GM21576 (cell line): ENCODE data around the gene KAT2B.
A peak's percentile ranks its signal among the peaks of the same experiment; 100 is the strongest.

Source experiments
- ATAC-seq: cut with Tn5 transposase; IDR thresholded peaks from one replicate; pipeline ENCODE4 v1.9.1; 2021; ENCODE audit warnings: mild to moderate bottlenecking, moderate library complexity; ENCODE audit not compliant: unreplicated experiment

The KAT2B gene

GRCh38 chr3:20095470-20095869 is 55.2 kb downstream of the KAT2B start:
- ATAC-seq, result no peak

GRCh38 chr3:20096135-20096685 is 56.0 kb downstream of the KAT2B start:
- no peak for ATAC-seq

- ATAC-seq, result no peak
Measured at GRCh38 chr3:20097015-20097414, 56.8 kb downstream of the KAT2B start.

DNA sequence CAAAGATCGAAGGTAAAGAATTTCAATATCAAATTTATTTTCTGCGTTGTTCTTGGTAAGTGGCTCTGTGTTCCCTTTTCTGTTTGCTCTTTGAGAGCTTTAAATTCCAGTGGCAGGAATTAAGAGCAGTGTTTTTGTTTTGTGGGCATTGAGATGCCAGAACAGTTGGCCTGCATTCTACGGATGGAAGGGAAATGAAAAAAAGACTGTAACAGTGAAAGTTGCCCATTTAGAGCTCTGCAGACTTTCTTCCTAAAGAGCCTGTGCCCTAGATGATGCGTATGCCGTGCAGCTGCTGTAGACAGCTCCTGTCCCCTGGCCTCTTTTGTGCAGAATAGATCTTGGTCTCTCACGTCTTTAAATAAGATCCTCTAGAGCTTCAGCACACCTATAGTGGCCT is 58.8 kb downstream of the KAT2B start:
- no peak for ATAC-seq

DNA sequence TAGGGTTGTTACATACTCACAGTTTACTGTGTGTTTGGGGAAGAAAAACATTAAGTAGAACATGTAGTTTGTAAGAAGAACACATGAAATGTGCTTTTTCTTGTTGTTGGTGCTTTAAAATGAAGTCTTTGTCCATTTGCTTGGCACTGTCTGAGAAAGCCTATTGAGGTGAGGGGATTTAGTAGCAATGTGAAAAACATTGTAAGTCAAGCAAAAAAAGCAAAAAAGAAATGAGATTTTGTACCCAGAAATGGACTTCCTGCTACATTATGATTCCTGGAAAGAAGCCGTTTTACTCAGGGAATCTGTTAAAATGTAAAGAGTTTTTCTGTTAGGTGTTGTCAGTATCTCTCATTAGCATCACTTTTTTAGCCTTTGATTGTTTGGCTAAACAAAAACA is 59.9 kb downstream of the KAT2B start:
- ATAC-seq, result no peak

DNA sequence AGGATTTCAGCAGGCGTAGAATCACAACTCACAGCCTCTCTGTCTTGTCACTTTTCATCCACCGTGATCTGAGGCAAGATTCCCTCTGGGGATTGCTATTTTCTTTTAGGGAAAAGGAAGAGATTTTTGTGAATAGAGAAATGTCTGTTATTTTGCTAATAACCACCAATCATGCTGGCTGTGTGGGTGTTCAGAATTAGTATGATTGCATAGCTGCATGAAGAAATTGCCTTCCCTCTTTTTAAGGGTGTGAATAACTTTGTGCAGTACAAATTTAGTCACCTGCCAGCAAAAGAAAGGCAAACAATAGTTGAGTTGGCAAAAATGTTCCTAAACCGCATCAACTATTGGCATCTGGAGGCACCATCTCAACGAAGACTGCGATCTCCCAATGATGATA is 60.8 kb downstream of the KAT2B start:
- ATAC-seq, result no peak

- peak; percentile 37 for ATAC-seq
Measured at GRCh38 chr3:20103731-20104130, 63.5 kb downstream of the KAT2B start.

DNA sequence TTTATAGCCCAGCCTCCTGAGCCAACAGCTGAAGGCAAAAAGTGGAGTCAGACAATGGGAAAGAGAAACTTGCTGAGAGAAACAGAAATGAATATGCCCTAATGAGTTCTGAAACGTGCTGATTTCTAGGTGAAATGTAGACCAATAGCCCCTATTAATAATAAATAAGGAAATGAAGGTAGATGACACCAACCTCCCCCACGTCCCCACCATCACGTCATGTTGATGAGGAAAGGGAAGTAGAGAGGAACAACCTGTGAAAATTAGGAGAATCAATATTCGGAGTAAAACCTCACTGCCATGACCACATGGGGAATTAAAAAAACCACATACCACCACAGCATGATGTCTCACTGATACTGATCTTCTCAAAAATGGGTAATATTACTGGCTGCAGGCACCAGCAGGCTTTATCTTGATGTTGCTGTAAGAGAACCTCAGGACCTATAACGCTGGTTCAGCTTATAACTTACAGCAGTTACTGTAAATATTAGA is 64.0 kb downstream of the KAT2B start:
- peak; percentile 67 for ATAC-seq

DNA sequence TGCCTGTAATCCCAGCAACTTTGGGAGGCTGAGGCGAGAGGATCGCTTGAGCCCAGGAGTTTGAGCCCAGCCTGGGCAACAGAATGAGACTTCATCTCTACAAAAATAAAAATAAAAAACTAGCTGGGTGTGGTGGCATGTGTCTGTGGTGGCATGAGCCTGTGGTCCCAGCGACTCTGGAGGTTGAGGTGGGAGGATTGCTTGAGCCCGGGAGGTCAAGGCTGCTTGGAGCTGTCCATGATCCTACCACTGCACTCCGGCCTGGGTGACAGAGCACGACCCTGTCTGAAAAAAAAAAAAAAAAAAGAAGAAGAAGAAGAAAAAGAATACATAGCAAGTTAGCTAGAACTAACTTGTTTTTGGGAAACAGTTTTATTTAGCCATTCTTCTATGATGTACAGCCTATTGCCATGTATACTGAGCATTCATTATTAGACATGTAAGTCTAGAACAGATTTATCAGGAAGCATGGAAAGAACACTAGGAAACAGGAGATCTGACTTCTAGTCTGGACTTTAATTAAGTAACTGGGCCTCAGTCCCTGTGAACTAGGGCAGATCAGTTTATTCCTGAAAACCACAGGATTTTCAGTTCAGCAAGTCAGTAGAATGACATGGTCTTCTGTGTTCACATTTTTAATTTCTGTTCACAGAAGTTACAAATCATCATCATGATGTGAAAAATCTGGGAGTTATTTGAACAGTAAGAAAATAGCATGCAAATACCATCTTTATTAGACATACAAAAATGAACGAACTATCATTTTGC is 65.5 kb downstream of the KAT2B start:
- no peak for ATAC-seq

DNA sequence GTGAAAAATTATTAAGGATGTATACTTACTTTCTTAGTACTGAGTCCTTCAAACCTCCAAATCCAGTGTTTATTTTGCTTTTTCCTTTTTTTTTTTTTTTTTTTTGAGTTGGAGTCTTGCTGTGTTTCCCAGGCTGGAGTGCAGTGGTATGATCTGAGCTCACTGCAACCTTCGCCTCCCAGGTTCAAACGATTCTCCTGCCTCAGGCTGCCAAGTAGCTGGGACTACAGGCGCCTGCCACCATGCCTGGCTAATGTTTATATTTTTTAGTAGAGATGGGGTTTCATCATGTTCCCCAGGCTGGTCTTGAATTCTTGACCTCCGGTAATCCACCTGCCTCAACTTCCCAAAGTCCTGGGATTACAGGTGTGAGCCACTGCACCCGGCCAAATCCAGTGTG is 67.5 kb downstream of the KAT2B start:
- ATAC-seq, result no peak

- no peak for ATAC-seq
Measured at GRCh38 chr3:20108869-20109268, 68.6 kb downstream of the KAT2B start.

- ATAC-seq, result no peak
Measured at GRCh38 chr3:20110826-20111225, 70.6 kb downstream of the KAT2B start.

DNA sequence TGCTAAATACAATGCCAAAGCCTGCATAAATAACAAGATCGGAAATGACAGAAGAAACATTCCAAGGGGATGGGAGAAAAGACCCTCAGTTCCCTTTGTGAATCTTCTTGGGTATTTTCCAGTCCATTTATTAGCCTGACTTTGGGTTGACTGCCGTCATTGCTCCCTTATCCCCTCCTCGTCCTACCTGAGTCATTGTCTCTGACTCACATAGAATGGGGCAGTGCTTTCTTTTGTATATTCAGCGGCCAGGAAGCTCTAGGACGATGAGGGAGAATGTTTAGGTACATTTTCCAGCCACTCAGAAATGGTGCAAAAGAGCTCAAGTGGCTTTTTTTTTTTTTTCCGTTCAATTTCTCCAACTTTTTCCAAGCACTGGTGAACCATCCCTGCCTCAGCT is 71.6 kb downstream of the KAT2B start:
- no peak for ATAC-seq

DNA sequence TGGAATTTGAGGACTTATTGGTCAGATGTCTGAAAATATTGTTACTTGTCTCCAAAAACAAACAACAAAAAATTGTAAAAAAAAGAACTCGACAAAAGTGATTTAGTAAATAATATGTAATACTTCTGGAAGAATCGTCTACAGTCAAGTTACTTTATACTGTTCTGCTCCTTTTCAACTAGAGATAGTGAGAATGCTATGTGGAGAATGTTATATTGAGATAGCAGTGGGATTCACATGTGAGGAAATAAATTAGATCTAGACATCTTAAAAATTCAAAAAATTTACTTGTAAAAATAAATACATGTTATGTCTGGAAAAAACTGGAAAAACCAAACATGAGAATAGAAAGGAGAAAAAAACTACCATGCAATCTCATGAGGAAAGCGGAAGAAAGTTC is 80.8 kb downstream of the KAT2B start:
- no peak for ATAC-seq

DNA sequence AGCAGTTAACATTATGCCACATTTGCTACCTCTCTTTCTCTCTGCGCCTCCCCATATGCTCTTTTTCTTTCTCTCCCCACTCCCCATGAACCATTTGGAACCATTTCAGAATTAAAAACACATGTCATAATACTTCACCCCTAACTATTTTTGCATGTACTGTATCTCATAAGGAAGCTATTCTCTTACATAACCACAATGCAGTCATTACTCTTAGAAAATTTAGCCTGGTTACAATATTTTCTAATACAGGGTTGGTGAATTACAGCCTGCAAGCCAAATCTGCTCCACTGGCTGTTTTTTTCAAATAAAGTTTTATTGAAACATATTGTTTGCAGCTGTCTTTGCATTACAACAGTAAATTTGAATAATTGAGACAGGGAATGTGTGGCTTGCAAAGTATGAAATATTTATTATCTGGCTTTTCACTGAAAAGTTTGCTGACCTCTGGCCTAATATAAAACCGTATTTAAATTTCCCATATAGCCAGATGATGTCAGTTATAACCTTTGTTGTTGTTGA is 82.9 kb downstream of the KAT2B start:
- ATAC-seq, result no peak

GRCh38 chr3:20125289-20125688 is 85.0 kb downstream of the KAT2B start:
- ATAC-seq, result no peak

GRCh38 chr3:20125897-20126296 is 85.7 kb downstream of the KAT2B start:
- peak; percentile 100 for ATAC-seq

DNA sequence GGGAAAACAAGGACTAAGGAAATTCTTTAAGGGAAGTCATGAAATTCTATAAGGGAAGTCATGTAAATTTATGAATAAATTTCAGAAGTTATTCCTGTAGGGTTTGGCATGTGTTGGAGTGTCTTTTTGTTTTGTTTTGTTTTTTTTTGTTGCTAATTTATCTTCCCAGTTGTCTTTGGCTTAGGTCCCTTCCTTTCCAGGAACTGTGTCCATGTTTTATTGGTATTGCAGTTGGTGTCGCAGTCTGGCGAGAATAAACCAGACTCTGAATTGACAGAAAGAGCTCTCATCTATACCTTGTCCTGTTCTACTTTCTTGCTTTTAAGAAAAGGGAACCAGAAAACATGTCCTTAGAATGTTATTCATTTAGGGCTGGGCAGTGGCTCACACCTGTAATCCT is 88.1 kb downstream of the KAT2B start:
- no peak for ATAC-seq

DNA sequence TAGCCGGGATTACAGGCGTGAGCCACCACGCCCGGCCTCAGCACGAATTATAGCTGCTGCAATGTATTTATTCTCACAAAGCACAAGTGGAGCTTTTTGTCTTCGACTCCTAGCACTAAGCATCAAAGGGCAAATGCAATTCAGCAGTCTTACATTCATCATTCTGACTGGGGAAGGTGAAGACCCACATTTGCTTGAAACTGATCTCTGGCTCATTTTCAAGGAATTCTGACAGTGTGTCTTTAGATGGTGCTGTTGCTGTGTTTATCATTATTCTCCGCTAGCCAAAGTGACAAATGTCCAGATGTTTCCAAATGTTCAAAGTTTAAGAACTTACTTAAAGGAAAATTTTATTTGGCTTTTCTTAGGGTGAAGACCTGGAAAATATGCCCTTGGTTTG is 89.9 kb downstream of the KAT2B start:
- ATAC-seq, result no peak

- ATAC-seq, result no peak
Measured at GRCh38 chr3:20136231-20136630, 96.0 kb downstream of the KAT2B start.

- no peak for ATAC-seq
Measured at GRCh38 chr3:20137647-20138046, 97.4 kb downstream of the KAT2B start.

DNA sequence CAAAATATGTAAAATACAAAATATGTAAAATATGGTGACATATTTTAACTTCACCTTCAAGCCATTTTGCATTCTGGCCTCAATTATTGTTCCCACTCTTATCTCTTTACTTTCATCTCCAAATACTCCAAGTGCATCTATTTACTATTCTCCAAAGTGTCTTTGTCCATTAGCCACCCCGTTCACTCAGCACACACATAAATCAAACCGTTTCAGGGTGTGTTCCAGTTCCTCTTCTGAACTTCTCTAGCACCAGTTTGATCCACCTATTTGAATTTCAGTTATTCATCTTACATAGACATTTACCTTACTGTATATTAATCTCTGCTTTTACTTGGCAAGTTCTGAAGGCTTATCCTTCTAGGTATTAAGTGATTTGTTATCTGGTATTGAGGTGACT is 100.6 kb downstream of the KAT2B start:
- ATAC-seq, result no peak
